Neural cell (in vitro differentiated cells): ENCODE data around the gene FN1. TPM values are rescaled to one million over a fixed set of nuclear protein-coding genes. Genes with fewer than 3 reads are reported as not detected.

Experiments
- H2AFZ ChIP-seq: fragments of 200-600, 300-800 bp; sonication (generic), shearing (Covaris generic); 2 replicates; pipeline ENCODE4 v1.6.0; 2014; ENCODE audit warnings: low read depth, mild to moderate bottlenecking, antibody characterized with exemption, low read length, moderate library complexity
- H3F3A ChIP-seq: fragments of 200-600 bp; shearing (Covaris generic); 2 replicates; pipeline ENCODE4 v1.6.1; 2016; ENCODE audit warnings: mild to moderate bottlenecking, moderate library complexity, mixed read lengths, antibody characterized with exemption, low read length; ENCODE audit not compliant: insufficient read depth, poor library complexity, severe bottlenecking
- H3K27ac ChIP-seq: fragments of 200-600, 300-800 bp; sonication (generic), shearing (Covaris generic); 2 replicates; pipeline ENCODE4 v1.5.1; 2014; ENCODE audit warnings: mild to moderate bottlenecking, low read length, moderate library complexity
- H3K27me3 ChIP-seq: fragments of 300-800, 200-600 bp; sonication (generic), shearing (Covaris generic); 2 replicates; pipeline ENCODE4 v1.6.0; 2014; ENCODE audit warnings: mild to moderate bottlenecking, low read depth, low read length, moderate library complexity; ENCODE audit not compliant: insufficient read depth
- H3K36me3 ChIP-seq: fragments of 300-800, 200-600 bp; sonication (generic), shearing (Covaris generic); 2 replicates; pipeline ENCODE4 v1.5.1; 2014; ENCODE audit warnings: mild to moderate bottlenecking, antibody characterized with exemption, low read length, moderate library complexity; ENCODE audit not compliant: insufficient read depth
- H3K4me2 ChIP-seq: fragments of 300-800, 200-600 bp; sonication (generic), shearing (Covaris generic); 2 replicates; pipeline ENCODE4 v1.6.0; 2014; ENCODE audit warnings: mild to moderate bottlenecking, low read length
- H3K4me3 ChIP-seq: fragments of 300-800, 200-600 bp; sonication (generic), shearing (Covaris generic); 2 replicates; pipeline ENCODE4 v1.5.1; 2014; ENCODE audit warnings: mild to moderate bottlenecking, low read length, moderate library complexity
- H3K79me2 ChIP-seq: fragments of 200-600 bp; shearing (Covaris generic); replicated peaks from 2 replicates; pipeline ENCODE4 v1.6.0; 2014; ENCODE audit warnings: mild to moderate bottlenecking, low read length, moderate library complexity; ENCODE audit not compliant: insufficient read depth
- H3K9ac ChIP-seq: fragments of 300-800, 200-600 bp; sonication (generic), shearing (Covaris generic); 2 replicates; pipeline ENCODE4 v1.6.1; 2016; ENCODE audit warnings: mild to moderate bottlenecking, low read length, mixed read lengths
- H3K9me2 ChIP-seq: fragments of 200-600 bp; shearing (Covaris generic); 2 replicates; pipeline ENCODE4 v1.6.1; 2016; ENCODE audit warnings: mild to moderate bottlenecking, low read length, mixed read lengths; ENCODE audit not compliant: insufficient read depth
- H3K9me3 ChIP-seq: fragments of 200-600, 300-800 bp; sonication (generic), shearing (Covaris generic); 2 replicates; pipeline ENCODE4 v1.6.1; 2016; ENCODE audit warnings: mild to moderate bottlenecking, mixed run types, low read length, moderate library complexity, mixed read lengths
- H4K20me1 ChIP-seq: fragments of 200-600 bp; shearing (Covaris generic); 2 replicates; pipeline ENCODE4 v1.6.1; 2016; ENCODE audit warnings: mild to moderate bottlenecking, mixed run types; ENCODE audit not compliant: insufficient read depth
- CTCF ChIP-seq: fragments of 450-650 bp; IDR thresholded peaks from 2 replicates; pipeline ENCODE4 v1.5.1; 2014; ENCODE audit warnings: antibody characterized with exemption, mild to moderate bottlenecking, moderate library complexity; ENCODE audit not compliant: poor library complexity, severe bottlenecking
- EP300 ChIP-seq: fragments of 450-650 bp; conservative IDR thresholded peaks from 2 replicates; pipeline ENCODE4 v1.6.1; 2014; ENCODE audit warnings: antibody characterized with exemption, mild to moderate bottlenecking, moderate library complexity; ENCODE audit not compliant: poor library complexity, severe bottlenecking
- EZH2 ChIP-seq: fragments of 200-600, 300-800 bp; shearing (Covaris generic), sonication (generic); IDR thresholded peaks from 2 replicates; pipeline ENCODE4 v1.6.1; 2014; ENCODE audit warnings: antibody characterized with exemption, low read length, borderline replicate concordance, mild to moderate bottlenecking; ENCODE audit not compliant: insufficient read depth, poor library complexity, severe bottlenecking
- MXI1 ChIP-seq: fragments of 450-650 bp; conservative IDR thresholded peaks from 2 replicates; pipeline ENCODE4 v1.6.1; 2014; ENCODE audit warnings: antibody characterized with exemption, mild to moderate bottlenecking; ENCODE audit not compliant: poor library complexity, severe bottlenecking
- POLR2AphosphoS5 ChIP-seq: IDR thresholded peaks from 2 replicates; pipeline ENCODE4 v1.6.1; 2012
- RAD21 ChIP-seq: fragments of 450-650 bp; conservative IDR thresholded peaks from 2 replicates; pipeline ENCODE4 v1.6.1; 2014; ENCODE audit warnings: antibody characterized with exemption, mild to moderate bottlenecking, moderate library complexity
- REST ChIP-seq: IDR thresholded peaks from 2 replicates; pipeline ENCODE4 v1.6.1; 2012; ENCODE audit warnings: borderline replicate concordance
- SMC3 ChIP-seq: fragments of 450-650 bp; conservative IDR thresholded peaks from 2 replicates; pipeline ENCODE4 v1.6.1; 2014; ENCODE audit warnings: antibody characterized with exemption, mild to moderate bottlenecking, moderate library complexity; ENCODE audit not compliant: poor library complexity
- TAF1 ChIP-seq: IDR thresholded peaks from 2 replicates; pipeline ENCODE4 v1.6.1; 2012; ENCODE audit warnings: low read depth
- polyA plus RNA-seq: library from polyadenylated mRNA; depleted of rRNA; stranded (reverse); fragments of >200 nt; gene quantifications from 2 replicates; pipeline ENCODE4 v1.2.3, GENCODE V29; 2014

Gene FN1
- polyA plus RNA-seq, 1 donor from 2014 or later = 0.93 TPM

GRCh38 chr2:215390550-215390913 lies 45.3 kb downstream of the FN1 start:
- Histone ChIP-seq H2AFZ (no peak overlapping the region), H3K79me2 (no peaks in the 10 kb centered on the region), H3K9me2 (no peaks in the 10 kb centered on the region), H3K9ac (no peak overlapping the region), H4K20me1 (no peaks in the 10 kb centered on the region), H3K27ac (no peak overlapping the region), H3K4me3 (no peak overlapping the region), H3K36me3 (no peaks in the 10 kb centered on the region), H3K27me3 (no peaks in the 10 kb centered on the region), H3K9me3 (no peaks in the 10 kb centered on the region), H3K4me2 (no peak overlapping the region), H3F3A (no peaks in the 10 kb centered on the region)
- no peak for TF ChIP-seq MXI1
- TF ChIP-seq CTCF = no peak
- no peak for TF ChIP-seq REST
- TF ChIP-seq SMC3 = no peak
- TF ChIP-seq POLR2AphosphoS5 = no peak

- no peaks in the 10 kb centered on the region for H4K20me1 ChIP-seq
These were observed 47.7 kb downstream of the FN1 start for GRCh38 chr2:215388002-215388728.

More at GRCh38 chr2:215388002-215388728, 47.7 kb downstream of the FN1 start:
- Histone ChIP-seq H3K36me3 (no peaks in the 10 kb centered on the region), H3F3A (no peaks in the 10 kb centered on the region), H3K27me3 (no peaks in the 10 kb centered on the region), H3K9me2 (no peaks in the 10 kb centered on the region), H3K27ac (no peak overlapping the region), H3K4me2 (no peak overlapping the region), H3K9me3 (no peaks in the 10 kb centered on the region), H2AFZ (no peak overlapping the region), H3K9ac (no peak overlapping the region), H3K79me2 (no peaks in the 10 kb centered on the region), H3K4me3 (no peak overlapping the region)
- no peak for TF ChIP-seq REST
- TF ChIP-seq POLR2AphosphoS5 = no peak
- no peak for TF ChIP-seq CTCF
- no peak for TF ChIP-seq SMC3
- no peak for TF ChIP-seq EP300
- TF ChIP-seq EZH2 = no peak
- TF ChIP-seq TAF1 = no peak
- no peak for TF ChIP-seq MXI1
- TF ChIP-seq RAD21 = no peak
